CD4-positive, alpha-beta T cell treated with Interleukin-4 for 1 hour (primary cell): ENCODE results near the gene ZBED4.

ENCODE experiments used
- DNase-seq, 2 donors: peaks; one replicate each; pipeline ENCODE4 v3.0.0-alpha.2; 2020 to 2022

The ZBED4 gene

GRCh38 chr22:49936973-49937757 lies 83.5 kb downstream of the ZBED4 start:
- no peak for DNase-seq

- no peak for DNase-seq
Measured at GRCh38 chr22:49937758-49938564, 84.3 kb downstream of the ZBED4 start.

- no peak for DNase-seq
Measured at GRCh38 chr22:49938565-49939136, 85.0 kb downstream of the ZBED4 start.
